Activated gamma-delta T cell treated with Interleukin-2 at 50 U/mL for 16 hours (primary cell): ENCODE data around the gene RAE1.

Experiments
- DNase-seq: peaks from one replicate; pipeline ENCODE4 v3.0.0-alpha.2; 2020

RAE1 gene

DNA sequence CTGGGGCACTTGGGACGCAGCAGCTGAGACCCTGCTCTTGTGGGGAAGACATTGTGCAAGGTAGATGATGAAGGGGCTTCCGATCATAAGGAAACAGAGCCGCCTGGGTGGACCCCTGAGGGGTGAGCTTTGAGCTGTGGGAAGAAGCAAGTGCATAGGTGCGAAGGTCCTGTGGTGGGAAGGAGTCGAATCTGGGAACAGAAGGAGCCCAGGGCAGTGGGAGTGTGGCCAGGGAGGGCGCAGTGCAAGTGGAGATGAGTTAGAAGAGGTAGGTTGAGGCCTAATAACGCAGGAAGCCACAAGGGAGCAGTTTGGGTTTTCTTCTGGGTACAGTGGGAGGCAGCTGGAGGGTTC, 50.5 kb downstream of the RAE1 start:
- DNase-seq = no peak

GRCh38 chr20:57402206-57403125, 51.4 kb downstream of the RAE1 start:
- no peak for DNase-seq

DNA sequence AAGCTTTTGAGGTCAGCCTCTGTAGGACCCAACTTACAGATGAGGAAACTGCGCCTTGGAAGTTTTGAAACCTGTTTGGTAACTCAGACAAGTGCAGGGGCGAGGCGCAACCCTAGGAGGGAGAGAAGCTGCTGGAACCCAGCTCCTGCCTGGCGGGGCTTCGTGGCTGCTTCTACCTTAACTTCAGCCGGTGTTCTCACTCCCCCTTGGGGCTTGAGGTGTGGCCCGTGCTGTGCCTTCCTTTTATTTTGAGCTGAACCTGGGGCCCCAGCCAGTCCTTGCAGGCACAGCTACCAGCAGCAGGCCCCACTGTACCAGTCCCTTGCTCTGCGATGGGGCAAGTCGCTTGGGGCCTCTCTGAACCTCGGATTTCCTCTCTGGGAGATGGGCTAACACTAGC, 52.2 kb downstream of the RAE1 start:
- DNase-seq = no peak

- no peak for DNase-seq
These were observed 53.0 kb downstream of the RAE1 start for GRCh38 chr20:57404006-57404405.

DNA sequence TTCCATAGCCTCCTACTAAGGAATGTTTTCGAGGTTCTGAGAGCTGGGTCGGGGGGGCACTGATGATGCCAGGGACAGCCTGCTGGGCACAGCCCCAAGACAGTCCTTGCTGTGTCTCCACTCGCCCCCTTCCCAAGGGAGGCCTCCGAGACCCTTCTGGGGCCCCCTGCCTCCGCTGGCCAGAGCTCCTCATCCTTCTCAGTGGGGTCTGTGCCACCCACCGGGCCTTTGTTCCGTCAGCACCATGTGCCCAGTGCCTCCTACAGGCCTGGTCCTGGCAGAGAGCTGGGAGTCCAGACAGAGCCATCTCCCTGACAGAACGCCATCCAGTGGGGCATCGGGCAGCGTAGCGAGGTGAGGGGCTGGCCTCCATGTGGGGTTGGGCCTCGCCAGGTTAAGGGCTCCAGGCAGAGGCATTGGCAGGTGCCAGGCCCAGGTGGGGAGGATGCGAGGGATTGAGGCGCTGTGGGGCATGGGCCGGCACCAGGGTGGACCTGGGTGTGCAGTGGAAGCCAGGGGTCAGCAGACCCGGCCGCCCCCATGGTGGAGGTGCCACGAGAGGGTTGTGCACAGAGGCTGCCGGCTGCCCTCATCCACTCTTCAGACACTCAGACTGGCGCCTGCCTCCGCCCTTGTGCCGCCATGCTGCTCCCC, 53.5 kb downstream of the RAE1 start:
- no peak for DNase-seq

DNA sequence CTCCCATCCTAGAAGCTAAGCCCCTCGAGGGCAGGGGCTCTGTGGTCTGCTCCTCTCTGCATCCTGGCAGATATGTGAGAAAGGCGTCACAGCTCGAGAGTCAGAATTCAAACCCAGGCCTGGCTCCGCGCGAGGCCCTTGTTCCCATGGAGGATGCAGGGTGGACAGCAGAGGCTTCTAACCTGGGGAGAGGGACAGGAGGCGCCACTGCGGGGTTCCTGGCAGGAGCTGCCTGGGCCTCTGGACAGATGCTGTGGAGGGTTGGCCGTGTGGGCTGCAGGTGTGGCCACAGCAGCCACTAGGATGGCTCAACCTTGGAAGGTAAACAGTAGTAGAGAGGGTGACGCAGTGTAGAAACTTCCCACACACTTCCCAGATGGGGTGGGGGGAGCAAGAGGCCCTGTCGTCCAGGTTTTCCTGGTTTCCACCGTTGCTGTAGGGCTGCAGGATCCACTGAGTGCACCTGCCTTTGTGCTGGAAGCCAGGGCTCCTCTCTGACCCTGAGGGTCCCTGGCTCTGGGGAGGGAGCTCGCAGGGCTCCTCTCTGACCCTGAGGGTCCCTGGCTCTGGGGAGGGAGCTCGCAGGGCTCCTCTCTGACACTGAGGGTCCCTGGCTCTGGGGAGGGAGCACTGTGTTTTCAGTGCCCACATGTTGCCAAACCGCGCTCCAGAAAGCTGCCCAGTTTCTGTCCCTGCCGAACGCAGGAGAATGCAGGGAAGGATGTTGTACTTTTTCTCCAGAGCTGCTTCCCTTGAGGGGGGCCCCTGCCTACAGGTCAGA, 54.4 kb downstream of the RAE1 start:
- DNase-seq = no peak

DNA sequence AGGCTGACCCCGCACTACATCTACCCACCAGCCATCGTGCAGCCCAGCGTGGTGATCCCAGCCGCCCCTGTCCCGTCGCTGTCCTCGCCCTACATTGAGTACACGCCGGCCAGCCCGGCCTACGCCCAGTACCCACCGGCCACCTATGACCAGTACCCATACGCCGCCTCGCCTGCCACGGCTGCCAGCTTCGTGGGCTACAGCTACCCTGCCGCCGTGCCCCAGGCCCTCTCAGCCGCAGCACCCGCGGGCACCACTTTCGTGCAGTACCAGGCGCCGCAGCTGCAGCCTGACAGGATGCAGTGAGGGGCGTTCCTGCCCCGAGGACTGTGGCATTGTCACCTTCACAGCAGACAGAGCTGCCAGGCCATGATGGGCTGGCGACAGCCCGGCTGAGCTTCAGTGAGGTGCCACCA, 56.5 kb downstream of the RAE1 start:
- DNase-seq = no peak

GRCh38 chr20:57408131-57408530, 57.1 kb downstream of the RAE1 start:
- DNase-seq = no peak

GRCh38 chr20:57408536-57409233, 57.6 kb downstream of the RAE1 start:
- DNase-seq = no peak

DNA sequence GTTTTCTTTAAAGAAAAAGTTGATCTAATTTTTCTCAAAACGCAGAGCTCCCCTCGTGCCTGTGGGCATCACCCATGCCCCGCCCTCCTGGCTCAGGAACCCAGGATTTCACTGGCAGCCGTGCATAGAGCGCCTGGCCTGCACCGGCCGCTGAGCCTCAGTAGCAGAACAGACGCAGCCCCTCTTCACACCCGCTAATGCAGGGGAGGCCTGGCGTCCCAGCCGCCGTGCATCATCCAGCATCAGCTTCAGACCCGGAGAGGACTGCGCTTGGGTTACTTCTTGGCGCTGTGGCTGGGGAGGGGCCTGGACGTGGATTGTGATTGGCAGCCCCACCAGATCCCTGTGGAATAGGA, 58.2 kb downstream of the RAE1 start:
- no peak for DNase-seq

GRCh38 chr20:57409672-57410397, 58.8 kb downstream of the RAE1 start:
- DNase-seq = no peak

GRCh38 chr20:57410398-57410920, 59.4 kb downstream of the RAE1 start:
- DNase-seq = no peak

GRCh38 chr20:57410924-57411323, 59.9 kb downstream of the RAE1 start:
- no peak for DNase-seq

DNA sequence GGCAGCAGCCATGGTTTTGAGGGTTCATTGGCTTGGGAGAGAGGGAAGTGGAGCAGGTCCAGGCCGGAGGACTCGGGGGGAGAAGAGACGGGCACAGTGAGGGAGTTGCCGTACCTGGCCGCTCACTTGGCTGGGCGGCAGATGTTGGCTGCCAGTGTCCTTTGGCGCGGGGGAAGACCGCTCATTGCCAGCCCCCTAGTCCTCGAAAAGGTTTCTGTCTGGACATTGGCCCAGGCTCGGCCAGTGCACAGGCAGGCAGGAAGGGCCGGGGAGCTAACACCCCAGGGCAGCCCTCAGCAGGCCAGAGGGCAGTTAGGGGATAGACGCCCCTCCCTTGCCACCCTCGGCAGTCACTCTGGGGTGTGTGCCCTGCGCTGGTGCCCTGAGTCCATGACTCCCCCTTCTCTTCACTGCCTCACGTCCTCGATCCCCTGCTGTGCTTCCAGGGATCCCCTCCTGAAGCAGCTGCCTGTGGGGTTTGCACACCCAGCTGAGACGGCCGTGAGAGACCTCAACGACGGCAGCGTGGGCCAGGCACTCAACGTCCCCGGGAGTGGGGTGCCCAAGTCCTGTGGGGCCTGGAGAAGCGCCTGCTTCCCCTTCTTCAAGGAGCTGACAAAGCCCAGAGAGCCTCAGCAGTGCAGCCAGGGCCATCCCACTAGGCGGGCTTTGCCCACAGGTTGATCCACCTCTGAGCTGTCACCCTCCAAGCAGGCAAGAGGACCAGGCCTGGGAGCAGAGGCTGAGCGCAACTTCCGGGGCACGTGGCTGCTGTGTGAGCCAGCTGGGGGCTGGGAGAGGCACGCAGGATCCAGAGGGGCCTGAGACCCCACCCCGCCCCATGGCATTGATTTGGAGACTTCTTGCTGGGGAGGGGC, 60.6 kb downstream of the RAE1 start:
- DNase-seq = no peak

DNA sequence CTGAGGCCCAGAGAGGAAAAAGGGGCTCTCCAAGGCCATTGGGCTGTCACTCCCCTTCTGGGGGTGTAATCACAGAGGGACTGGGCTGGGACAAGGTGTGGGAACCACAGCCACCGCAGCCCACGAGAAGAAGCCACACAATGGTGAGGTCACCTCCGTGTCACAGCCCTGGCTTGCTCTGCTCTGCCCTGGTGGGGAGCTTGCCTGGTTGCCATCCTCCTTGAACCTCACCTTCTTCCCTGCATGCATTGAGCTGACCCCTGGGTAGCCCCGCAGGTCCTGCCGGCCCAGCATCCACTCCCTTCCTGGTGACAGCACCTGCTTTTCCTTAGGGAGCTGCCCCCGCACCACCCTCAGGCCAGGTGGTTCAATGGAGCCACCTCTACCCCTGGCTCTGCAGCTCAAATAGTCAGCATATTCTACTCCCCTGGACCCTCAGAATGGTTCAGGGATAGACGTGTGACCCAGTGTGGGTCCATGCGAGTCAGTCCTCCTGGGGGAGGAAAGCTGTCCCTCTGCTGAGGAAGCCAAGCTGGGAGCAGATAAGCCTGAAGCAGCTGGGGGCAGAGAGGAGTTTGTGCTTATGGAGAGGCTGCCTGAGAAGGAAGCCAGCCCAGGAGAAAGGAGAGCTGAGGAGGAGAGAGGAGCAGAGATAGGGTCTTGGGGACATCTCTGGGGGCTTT, 61.4 kb downstream of the RAE1 start:
- no peak for DNase-seq

DNA sequence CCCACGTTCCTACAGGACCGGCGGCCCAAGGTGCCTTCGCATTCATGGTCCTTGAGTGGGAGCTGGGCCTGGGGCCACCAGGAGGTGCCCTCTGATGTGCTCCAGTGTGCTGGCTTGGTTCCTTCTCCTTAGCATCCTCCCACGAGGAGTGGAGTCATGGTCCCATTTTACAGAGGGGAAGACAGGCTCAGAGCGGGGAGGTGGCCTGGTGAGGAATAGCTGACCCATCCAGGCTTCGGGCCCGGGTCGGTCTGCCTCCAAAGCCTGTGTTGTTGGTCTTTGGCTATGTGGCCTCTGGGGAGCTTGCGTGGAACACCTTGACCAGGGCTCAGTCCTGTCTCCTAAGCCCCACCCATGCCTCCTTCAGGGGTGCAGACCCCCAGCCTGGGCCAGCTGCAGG, 62.9 kb downstream of the RAE1 start:
- DNase-seq = no peak

DNA sequence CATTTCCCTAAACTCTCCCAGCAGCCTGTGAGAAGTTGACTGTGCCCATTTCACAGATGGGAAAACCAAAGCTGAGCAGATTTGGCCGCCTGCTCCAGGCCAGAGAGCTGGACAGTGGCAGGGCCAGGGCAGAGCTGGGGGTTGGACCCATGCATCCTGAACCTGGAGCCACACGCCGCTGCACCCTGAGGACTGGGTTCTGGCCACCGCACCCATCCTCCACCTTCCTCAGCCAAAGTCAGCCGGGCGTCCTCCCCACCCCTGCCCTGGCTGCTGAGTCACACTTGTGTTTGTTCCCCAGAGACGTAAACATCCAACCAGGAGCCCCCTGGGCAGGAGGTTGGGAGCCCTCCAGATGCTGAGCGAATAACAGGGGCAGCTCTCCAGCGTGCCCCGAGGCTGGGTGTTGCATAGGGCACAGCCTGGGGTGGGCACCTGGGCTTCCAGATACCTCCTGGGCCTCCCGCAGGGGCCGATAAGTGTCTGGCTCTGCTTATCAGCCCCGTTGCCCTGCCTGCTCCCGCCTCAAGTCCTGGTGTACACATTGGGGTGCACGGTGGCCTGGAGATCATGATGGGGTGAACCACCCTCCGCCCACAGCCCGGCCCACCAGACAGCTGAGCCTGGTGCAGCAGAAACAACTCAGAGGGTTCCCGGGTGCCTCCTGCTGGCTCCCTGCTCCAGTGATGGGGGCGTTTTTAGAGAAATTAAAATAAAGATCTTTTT, 64.0 kb downstream of the RAE1 start:
- no peak for DNase-seq

DNA sequence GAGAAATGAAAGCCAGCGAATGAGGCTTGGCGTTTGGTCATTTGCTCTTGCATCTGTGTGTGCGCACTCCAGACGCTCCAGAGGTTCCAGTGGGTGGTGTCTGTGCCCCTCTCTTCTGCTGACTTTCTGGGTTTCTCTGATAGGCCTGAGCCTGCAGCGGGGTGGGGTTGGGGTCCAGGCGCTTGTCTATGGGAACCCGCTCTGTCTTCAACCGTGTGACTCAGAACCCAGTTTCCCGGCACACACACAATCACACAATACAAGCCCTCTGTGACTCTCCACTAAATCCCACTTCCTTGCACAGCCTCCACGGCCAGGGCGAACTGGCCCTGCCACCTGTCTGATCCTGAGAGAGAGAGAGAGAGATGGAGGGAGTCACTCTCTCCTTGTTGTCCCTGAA, 64.7 kb downstream of the RAE1 start:
- no peak for DNase-seq

GRCh38 chr20:57416296-57417022, 65.4 kb downstream of the RAE1 start:
- no peak for DNase-seq
